Liver (tissue), 3 donors: ENCODE data around the gene MORN4.

ENCODE experiments used
- ATF3 ChIP-seq: IDR thresholded peaks from 2 replicates; pipeline ENCODE4 v1.6.1; 2016; ENCODE audit warnings: antibody characterized with exemption
- CTCF ChIP-seq: fragments of 150-350 bp; IDR thresholded peaks from 2 replicates; pipeline ENCODE4 v1.5.1; 2017; ENCODE audit warnings: improper control_type of control experiment, low read depth, low read length; ENCODE audit not compliant: missing input control
- EGR1 ChIP-seq, 2 donors: IDR thresholded peaks; 2 replicates each; pipeline ENCODE4 v1.6.1; 2016 to 2018; ENCODE audit warnings: antibody characterized with exemption in 2 of 2, low read depth in 2 of 2
- FOXA1 ChIP-seq: IDR thresholded peaks from 2 replicates; pipeline ENCODE4 v1.6.1; 2016; ENCODE audit warnings: antibody characterized with exemption
- GABPA ChIP-seq, 2 donors: IDR thresholded peaks in 1 of 2; conservative IDR thresholded peaks in 1 of 2; 2 replicates each; pipeline ENCODE4 v1.6.1; 2016; ENCODE audit warnings: antibody characterized with exemption in 2 of 2, mild to moderate bottlenecking in 1 of 2, moderate library complexity in 1 of 2
- HNF4G ChIP-seq: IDR thresholded peaks from 2 replicates; pipeline ENCODE4 v1.6.1; 2016; ENCODE audit warnings: antibody characterized with exemption
- JUND ChIP-seq, 2 donors: IDR thresholded peaks; 2 replicates each; pipeline ENCODE4 v1.6.1; 2016; ENCODE audit warnings: antibody characterized with exemption in 2 of 2
- MAX ChIP-seq: IDR thresholded peaks from 2 replicates; pipeline ENCODE4 v1.6.1; 2016; ENCODE audit warnings: antibody characterized with exemption
- RAD21 ChIP-seq, 2 donors: IDR thresholded peaks; 2 replicates each; pipeline ENCODE4 v1.6.1; 2016; ENCODE audit warnings: antibody characterized with exemption in 2 of 2, mild to moderate bottlenecking in 2 of 2
- REST ChIP-seq: IDR thresholded peaks from 2 replicates; pipeline ENCODE4 v1.6.1; 2016; ENCODE audit warnings: antibody characterized with exemption, mild to moderate bottlenecking
- SP1 ChIP-seq: IDR thresholded peaks from 2 replicates; pipeline ENCODE4 v1.6.1; 2018; ENCODE audit warnings: antibody characterized with exemption, mild to moderate bottlenecking
- TAF1 ChIP-seq: conservative IDR thresholded peaks from 2 replicates; pipeline ENCODE4 v1.6.1; 2016; ENCODE audit warnings: antibody characterized with exemption, mild to moderate bottlenecking
- YY1 ChIP-seq: IDR thresholded peaks from 2 replicates; pipeline ENCODE4 v1.6.1; 2016; ENCODE audit warnings: antibody characterized with exemption, mild to moderate bottlenecking
- ZBTB33 ChIP-seq: IDR thresholded peaks from 2 replicates; pipeline ENCODE4 v1.6.1; 2016; ENCODE audit warnings: antibody characterized with exemption
- donor health status: healthy.
- donor health status: healthy.

GRCh38 chr10:97644936-97645335 is 11.6 kb upstream of the MORN4 start:
- no peak for TF ChIP-seq TAF1
- TF ChIP-seq ZBTB33: no peak
- TF ChIP-seq CTCF: no peak
- no peak for TF ChIP-seq RAD21 (IDR thresholded peaks at IDR 0.05)
- TF ChIP-seq REST: no peak
- no peak for TF ChIP-seq ATF3
- no peak for TF ChIP-seq JUND (IDR thresholded peaks at IDR 0.05)
- TF ChIP-seq HNF4G: no peak
- TF ChIP-seq YY1: no peak
- TF ChIP-seq GABPA (IDR thresholded peaks at IDR 0.05 in 1 of 2, conservative IDR thresholded peaks at IDR 0.05 in 1 of 2): no peak
- TF ChIP-seq EGR1 (IDR thresholded peaks at IDR 0.05; ENCODE audit: low read depth in 2 of 2): no peak
- no peak for TF ChIP-seq SP1
- no peak for TF ChIP-seq MAX
- TF ChIP-seq FOXA1: no peak
